ENCODE measurements around the gene UCP2.
"Not testable (repeated sequence)": the region's sequence is repeated elsewhere in the genome, so short reads cannot be mapped to it uniquely, and the experiment has no call there.

UCP2 gene

GRCh38 chr11:73939096-73939495, 43.5 kb downstream of the UCP2 start:
- no peak for DNase-seq

DNA sequence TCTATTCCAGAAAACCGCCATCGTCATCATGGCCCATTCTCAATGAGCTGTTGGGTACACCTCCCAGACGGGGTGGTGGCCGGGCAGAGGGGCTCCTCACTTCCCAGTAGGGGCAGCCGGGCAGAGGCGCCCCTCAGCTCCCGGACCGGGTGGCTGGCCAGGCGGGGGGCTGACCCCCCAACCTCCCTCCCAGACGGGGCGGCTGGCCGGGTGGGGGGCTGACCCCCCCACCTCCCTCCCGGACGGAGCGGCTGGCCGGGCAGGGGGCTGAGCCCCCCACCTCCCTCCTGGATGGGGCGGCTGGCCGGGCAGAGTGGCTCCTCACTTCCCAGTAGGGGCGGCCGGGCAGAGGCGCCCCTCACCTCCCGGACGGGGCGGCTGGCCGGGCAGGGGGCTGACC, 46.6 kb downstream of the UCP2 start:
- not testable (repeated sequence) for DNase-seq

GRCh38 chr11:73932781-73933180, 49.9 kb downstream of the UCP2 start:
- DNase-seq: no peak

DNA sequence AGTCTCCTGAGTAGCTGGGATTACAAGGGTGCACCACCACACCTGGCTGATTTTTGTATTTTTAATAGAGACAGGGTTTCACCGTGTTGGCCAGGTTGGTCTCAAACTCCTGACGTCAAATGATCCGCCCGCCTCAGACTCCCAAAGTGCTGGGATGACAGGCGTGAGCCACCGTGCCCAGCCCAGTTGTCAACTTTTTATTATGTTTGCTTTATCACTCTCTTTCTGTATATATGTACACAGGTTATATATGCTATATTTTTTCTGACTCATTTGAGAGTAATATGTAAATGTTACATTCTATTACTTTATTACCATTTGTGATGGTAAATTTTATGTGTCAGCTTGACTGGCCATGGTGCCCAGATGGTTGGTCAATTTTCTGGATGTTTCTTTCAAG, 50.7 kb downstream of the UCP2 start:
- no peak for DNase-seq

DNA sequence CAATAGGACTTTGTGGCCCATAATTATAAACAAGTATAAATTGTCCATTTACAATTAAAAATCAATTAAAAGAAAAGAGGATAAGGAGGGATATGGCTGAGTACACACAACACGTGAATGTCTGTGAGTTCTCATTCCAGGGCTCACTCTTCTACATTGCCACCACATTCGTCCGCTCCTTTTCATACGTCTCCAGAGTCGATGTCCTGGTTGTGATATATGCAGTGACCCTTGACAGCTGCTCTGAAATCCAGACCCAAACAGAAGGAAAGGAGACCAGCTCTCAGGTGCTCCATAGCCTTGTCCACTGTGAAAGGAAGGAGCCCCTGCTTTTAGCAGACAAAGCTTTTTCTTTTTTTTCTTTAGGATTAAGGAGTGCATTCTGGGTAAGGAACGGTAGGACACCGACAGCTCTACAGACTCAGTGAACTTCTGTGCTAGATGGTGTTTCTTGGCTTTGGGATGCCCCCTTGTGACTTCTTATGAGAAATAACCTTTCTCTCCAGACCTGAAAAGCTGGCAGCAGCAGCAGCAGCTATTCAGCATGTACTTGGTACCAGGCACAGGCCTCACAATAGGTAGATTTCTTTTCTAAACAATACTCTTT, 51.5 kb downstream of the UCP2 start:
- DNase-seq: no peak

DNA sequence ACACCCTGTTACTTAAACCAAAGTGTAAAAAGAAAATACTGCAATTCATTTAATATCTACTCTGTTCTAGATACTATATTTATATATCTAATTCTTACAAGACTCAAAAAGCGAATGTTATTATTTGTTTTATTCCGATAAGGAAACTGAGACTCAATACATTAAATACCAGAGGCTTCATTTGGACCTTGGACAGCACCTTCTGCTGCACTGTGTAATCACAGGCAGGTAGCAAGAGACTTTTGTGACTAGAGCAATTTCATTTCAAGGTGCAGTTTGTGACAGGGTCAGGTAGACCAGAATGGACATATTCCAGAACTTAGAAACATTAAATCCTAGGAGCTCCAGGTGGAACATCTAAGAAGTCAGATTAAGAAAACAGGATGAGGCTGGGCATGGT, 53.3 kb downstream of the UCP2 start:
- DNase-seq: no peak
